ENCODE measurements around the gene NELL1. TPM values are rescaled to one million over a fixed set of nuclear protein-coding genes. Genes with fewer than 3 reads are reported as not detected.
"Not testable (repeated sequence)": the region's sequence is repeated elsewhere in the genome, so short reads cannot be mapped to it uniquely, and the experiment has no call there.

The NELL1 gene
- total RNA-seq, 4 donors from 2014 or later, result not detected

DNA sequence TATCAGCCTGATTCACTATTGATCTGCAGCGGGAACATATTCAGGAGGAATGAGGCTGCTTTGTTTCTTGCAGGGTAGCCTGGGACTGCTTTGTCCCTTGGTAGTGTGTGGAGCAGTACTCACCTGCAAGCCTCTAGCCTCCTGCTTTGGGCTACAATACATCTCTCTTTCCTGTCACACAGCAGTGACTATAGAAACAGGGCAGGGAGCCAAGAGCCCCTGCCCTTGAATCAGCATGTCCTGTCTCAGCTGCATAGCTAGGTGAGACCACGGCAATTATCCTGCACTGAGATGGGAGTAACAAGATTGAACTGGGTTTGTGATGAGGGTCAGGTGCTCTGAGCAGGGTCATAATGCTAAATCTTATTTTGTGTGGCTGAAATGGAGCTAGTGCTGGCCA lies 191.9 kb downstream of the NELL1 start:
- WGBS, 2 donors, result 62 to 68% methylated on average over 2 of the region's 2 CpGs
- Histone ChIP-seq H3K4me1 (no peaks in the 10 kb centered on the region), H3K27ac (no peak overlapping the region), H3K9me3 (no peaks in the 10 kb centered on the region), H3K36me3 (no peaks in the 10 kb centered on the region), H3K27me3 (no peaks in the 10 kb centered on the region), H3K4me3 (replicated peaks in 1 of 3) (no peak overlapping the region)
- intact Hi-C loops (cut with DNase I), result no loop called here
- TF ChIP-seq, protein P1, sequence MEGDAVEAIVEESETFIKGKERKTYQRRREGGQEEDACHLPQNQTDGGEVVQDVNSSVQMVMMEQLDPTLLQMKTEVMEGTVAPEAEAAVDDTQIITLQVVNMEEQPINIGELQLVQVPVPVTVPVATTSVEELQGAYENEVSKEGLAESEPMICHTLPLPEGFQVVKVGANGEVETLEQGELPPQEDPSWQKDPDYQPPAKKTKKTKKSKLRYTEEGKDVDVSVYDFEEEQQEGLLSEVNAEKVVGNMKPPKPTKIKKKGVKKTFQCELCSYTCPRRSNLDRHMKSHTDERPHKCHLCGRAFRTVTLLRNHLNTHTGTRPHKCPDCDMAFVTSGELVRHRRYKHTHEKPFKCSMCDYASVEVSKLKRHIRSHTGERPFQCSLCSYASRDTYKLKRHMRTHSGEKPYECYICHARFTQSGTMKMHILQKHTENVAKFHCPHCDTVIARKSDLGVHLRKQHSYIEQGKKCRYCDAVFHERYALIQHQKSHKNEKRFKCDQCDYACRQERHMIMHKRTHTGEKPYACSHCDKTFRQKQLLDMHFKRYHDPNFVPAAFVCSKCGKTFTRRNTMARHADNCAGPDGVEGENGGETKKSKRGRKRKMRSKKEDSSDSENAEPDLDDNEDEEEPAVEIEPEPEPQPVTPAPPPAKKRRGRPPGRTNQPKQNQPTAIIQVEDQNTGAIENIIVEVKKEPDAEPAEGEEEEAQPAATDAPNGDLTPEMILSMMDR (IDR thresholded peaks at IDR 0.05), result no peak
- no peak for TF ChIP-seq POLR2A (IDR thresholded peaks at IDR 0.05)
- no peak for DNase-seq

DNA sequence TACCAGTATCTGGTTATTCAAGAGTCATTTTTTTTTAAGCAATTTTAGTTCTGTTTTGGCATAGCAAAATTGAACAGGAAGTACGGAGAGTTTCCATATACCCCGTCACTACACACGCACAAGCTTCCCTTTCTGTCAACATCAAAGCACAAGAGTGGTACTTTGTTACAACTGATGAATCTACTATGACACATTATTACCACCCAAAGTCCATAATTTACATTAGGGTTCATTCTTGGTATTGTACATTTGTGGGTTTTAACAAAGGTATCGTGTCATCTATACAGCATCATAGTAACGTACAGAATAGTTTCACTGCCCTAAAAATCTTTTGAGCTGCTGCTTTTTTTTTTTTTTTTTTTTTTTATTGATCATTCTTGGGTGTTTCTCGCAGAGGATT lies 192.9 kb downstream of the NELL1 start:
- WGBS, 2 donors, result 70 to 73% methylated on average over 6 of the region's 6 CpGs
- H3K4me1 ChIP-seq; H3K4me3 ChIP-seq (replicated peaks in 1 of 3); H3K27ac ChIP-seq; H3K36me3 ChIP-seq; DNase-seq; H3K9me3 ChIP-seq; H3K27me3 ChIP-seq; intact Hi-C loops (cut with DNase I): not testable (repeated sequence)

DNA sequence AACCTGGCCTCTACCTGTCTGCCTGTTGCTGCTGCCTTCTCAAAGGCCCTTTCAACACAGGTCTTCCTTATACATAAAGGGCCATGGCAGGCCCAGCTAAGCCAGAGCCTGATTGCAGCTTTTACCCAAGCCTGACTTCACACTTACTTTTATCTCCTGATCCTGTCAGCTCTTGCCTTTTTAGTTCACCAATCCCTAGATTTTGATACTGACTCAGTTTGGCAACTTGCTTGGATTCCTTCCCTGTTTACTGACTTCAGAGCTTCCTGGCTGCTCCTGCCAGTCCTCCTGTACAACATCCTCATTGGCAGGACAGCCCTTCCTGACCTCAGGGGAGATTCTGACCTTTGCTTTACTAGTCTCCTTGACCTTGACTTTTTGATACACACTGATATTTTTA lies 195.2 kb downstream of the NELL1 start:
- DNase-seq, result no peak
- Histone ChIP-seq H3K4me3 (replicated peaks in 1 of 3) (no peak overlapping the region), H3K4me1 (no peaks in the 10 kb centered on the region), H3K36me3 (no peaks in the 10 kb centered on the region), H3K27ac (no peak overlapping the region), H3K9me3 (no peaks in the 10 kb centered on the region), H3K27me3 (no peaks in the 10 kb centered on the region)
- intact Hi-C loops (cut with DNase I), result no loop called here
- TF ChIP-seq, protein P1 (IDR thresholded peaks at IDR 0.05), result no peak
- TF ChIP-seq POLR2A (IDR thresholded peaks at IDR 0.05), result no peak

DNA sequence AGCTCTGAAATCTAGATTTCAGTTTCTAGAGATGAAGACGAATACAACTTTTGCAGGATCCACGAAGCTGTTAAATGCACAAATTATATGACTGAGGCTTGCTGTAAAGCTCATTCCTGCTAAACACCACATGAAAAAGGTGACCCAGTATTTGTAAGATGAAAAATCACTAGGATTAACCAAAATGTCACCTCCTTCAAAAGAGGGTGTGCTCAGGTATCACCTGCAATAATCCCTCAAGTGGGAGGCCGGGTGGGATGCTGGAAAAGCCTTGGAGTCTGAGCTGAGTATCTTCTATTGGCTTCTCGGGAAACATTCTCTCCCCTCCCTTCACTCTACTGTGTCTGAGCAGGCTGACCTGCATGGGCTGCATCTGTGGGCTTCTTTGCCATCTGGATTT lies 195.8 kb downstream of the NELL1 start:
- H3K36me3 ChIP-seq, result no peaks in the 10 kb centered on the region
- no peak overlapping the region for H3K4me3 ChIP-seq (replicated peaks in 1 of 3)
- no peak overlapping the region for H3K27ac ChIP-seq
- H3K4me1 ChIP-seq, result no peaks in the 10 kb centered on the region
- WGBS, 2 donors, result 58 to 66% methylated on average over 4 of the region's 4 CpGs
- intact Hi-C loops (cut with DNase I), result no loop called here
- H3K27me3 ChIP-seq, result no peaks in the 10 kb centered on the region
- no peak for DNase-seq
- H3K9me3 ChIP-seq, result no peaks in the 10 kb centered on the region
- TF ChIP-seq, protein P1 (IDR thresholded peaks at IDR 0.05), result no peak
- no peak for TF ChIP-seq POLR2A (IDR thresholded peaks at IDR 0.05)

DNA sequence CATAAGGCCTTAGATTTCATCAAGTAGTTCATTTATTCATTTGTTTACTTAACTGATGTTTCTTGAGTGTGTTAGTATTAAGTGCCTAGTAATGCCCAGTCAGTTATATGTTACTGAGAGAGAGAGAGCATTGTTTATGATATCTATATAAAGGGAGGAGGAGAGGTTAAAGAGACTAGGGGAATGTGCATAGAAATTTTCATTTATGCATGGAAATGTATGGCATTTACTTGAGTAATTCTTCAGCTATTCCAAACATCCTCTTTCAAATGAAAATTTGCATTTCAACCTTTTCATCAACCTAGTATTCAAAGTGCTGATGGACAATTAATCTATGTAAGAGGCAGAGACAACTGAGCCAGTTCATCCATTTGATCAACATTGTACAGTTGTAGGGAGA lies 199.7 kb downstream of the NELL1 start:
- Histone ChIP-seq H3K4me1 (no peaks in the 10 kb centered on the region), H3K27me3 (no peaks in the 10 kb centered on the region), H3K27ac (no peak overlapping the region), H3K9me3 (no peaks in the 10 kb centered on the region), H3K36me3 (no peaks in the 10 kb centered on the region), H3K4me3 (replicated peaks in 1 of 3) (no peak overlapping the region)
- no peak for TF ChIP-seq POLR2A (IDR thresholded peaks at IDR 0.05)
- TF ChIP-seq, protein P1 (IDR thresholded peaks at IDR 0.05), result no peak
- intact Hi-C loops (cut with DNase I), result no loop called here
- DNase-seq, result no peak

DNA sequence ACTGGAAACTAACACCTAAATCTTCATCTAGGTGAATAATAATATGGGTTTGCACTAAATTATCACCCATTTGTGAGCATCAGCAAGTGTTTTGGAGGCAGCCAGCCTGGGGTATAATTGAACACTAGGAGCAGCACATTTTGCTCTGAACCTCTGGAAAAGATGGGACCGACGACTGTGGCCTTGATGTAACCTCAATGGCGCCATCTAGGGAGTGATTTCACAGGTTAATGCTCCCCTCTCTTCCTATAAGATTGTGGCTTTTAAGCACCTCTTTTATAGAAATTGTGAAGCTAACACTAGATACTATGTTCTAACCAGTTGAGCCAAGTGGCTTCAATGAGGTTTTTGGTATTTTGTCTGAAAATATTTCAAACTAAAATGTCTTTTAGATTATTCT lies 203.7 kb downstream of the NELL1 start:
- no peak for DNase-seq

More for the DNA sequence above, 203.7 kb downstream of the NELL1 start:
- no peaks in the 10 kb centered on the region for H3K4me1 ChIP-seq
- H3K36me3 ChIP-seq, result no peaks in the 10 kb centered on the region
- TF ChIP-seq, protein P1 (IDR thresholded peaks at IDR 0.05), result no peak
- TF ChIP-seq POLR2A (IDR thresholded peaks at IDR 0.05), result no peak
- no peak overlapping the region for H3K27ac ChIP-seq
- WGBS, 2 donors, result 3 to 5% methylated on average over 3 of the region's 3 CpGs
- H3K4me3 ChIP-seq (replicated peaks in 1 of 3), result no peak overlapping the region
- no peaks in the 10 kb centered on the region for H3K27me3 ChIP-seq
- intact Hi-C loops (cut with DNase I), result no loop called here
- H3K9me3 ChIP-seq, result no peaks in the 10 kb centered on the region
